ENCODE results near the gene NAT16. TPM values are rescaled to one million over a fixed set of nuclear protein-coding genes. Genes with fewer than 3 reads are reported as not detected.

NAT16 gene
- total and polyA plus RNA-seq, 2 donors (not counting 1 experiment from before 2014, with no cell fraction given): not detected

- peak overlapping the region; percentile 53 for H3K4me2 ChIP-seq (replicated peaks; ENCODE audit: low read depth, low read length, poor library complexity, severe bottlenecking)
- WGBS (ENCODE audit: insufficient coverage): 14% methylated on average over 11 of the region's 15 CpGs
- no peak for DNase-seq
- peak overlapping the region in 1 of 5 experiments; percentile 1 for H3K4me3 ChIP-seq (ENCODE audit: control extremely low read depth in 1 of 5, extremely low read depth in 1 of 5, insufficient read depth in 1 of 5, low read depth in 2 of 5, low read length in 4 of 5)
- intact Hi-C loops (cut with micrococcal nuclease): loop anchor here (5.0 kb wide), 1 partner anchor 49 kb away; no protein-coding TSS in a partner anchor
- Mint-ChIP-seq H3K27ac (peak overlapping the region; percentile 75), H3K9me3 (ENCODE audit: insufficient read depth) (no peaks in the 10 kb centered on the region), H3K4me3 (peak overlapping the region; percentile 82), H3K27me3 (peaks cover 37% of the 10 kb centered on the region), H3K4me1 (peaks cover 46% of the 10 kb centered on the region)
- POLR2A ChIA-PET: interaction anchor here (0.6 kb wide), 1 partner anchor 48 kb away, joined by 3 read pairs; no protein-coding TSS in a partner anchor
- H3K79me2 ChIP-seq (ENCODE audit: control insufficient read depth, insufficient read depth, low read length): no peaks in the 10 kb centered on the region
- CTCF ChIA-PET: interaction anchor here (1.2 to 3.3 kb wide), 4 partner anchors 10 to 67 kb away, joined by 3 to 28 read pairs (median 4); no protein-coding TSS in a partner anchor
- H3K27me3 ChIP-seq (replicated peaks in 1 of 4; ENCODE audit: control extremely low read depth in 1 of 4, control insufficient read depth in 3 of 4, insufficient read depth in 4 of 4, low read length in 3 of 4): peaks cover 0 to 22% (median 7%) of the 10 kb centered on the region in 4 experiments
- peak overlapping the region; percentile 30 for H3K9ac ChIP-seq (ENCODE audit: low read length)
- no peaks in the 10 kb centered on the region for H4K20me1 ChIP-seq (ENCODE audit: control insufficient read depth, insufficient read depth, low read length, poor library complexity, severe bottlenecking)
- no peaks in the 10 kb centered on the region for H3K36me3 ChIP-seq (replicated peaks in 1 of 2; ENCODE audit: control extremely low read depth in 1 of 2, control insufficient read depth in 1 of 2, extremely low read depth in 1 of 2, insufficient read depth in 2 of 2, low read length in 1 of 2)
- H3K9me3 ChIP-seq (ENCODE audit: control extremely low read depth in 1 of 3, control insufficient read depth in 2 of 3, insufficient read depth in 1 of 3, low read length in 2 of 3): peaks cover 0 to 11% (median 0%) of the 10 kb centered on the region in 3 donors
- peaks cover 24 to 25% of the 10 kb centered on the region in 2 donors for H3K4me1 ChIP-seq (ENCODE audit: control insufficient read depth in 2 of 2, insufficient read depth in 2 of 2, low read length in 2 of 2)
- TF ChIP-seq EZH2 (IDR thresholded peaks at IDR 0.05; ENCODE audit: borderline replicate concordance, insufficient read depth, low read depth, low read length, poor library complexity, severe bottlenecking) (no peak), CTCF (IDR thresholded peaks at IDR 0.05) (no peak)
- peak overlapping the region; percentile 56 for H2AFZ ChIP-seq (ENCODE audit: insufficient read depth, low read depth, low read length, poor library complexity, severe bottlenecking)
- no peak overlapping the region for H3K27ac ChIP-seq (ENCODE audit: low read length in 2 of 2)
- ATAC-seq (ENCODE audit: low read depth): peak; percentile 73
Observed at GRCh38 chr7:101125989-101126650, 54.0 kb downstream of the NAT16 start.

Measured in B cell (primary cell).